Epithelial cell of proximal tubule (primary cell): Measurements from ENCODE around the gene VAV3. TPM values are rescaled to one million over a fixed set of nuclear protein-coding genes. Genes with fewer than 3 reads are reported as not detected.

ENCODE experiments used
- DNase-seq: peaks from one replicate; pipeline ENCODE4 v3.0.0-alpha.2; 2011; ENCODE audit warnings: low read depth
- H3K4me3 ChIP-seq: 2 replicates; pipeline ENCODE4 v1.5.1; 2011; ENCODE audit warnings: low read depth, mild to moderate bottlenecking, low read length
- total RNA-seq: library from RNA; depleted of rRNA; stranded (reverse); fragments of >200 nt; gene quantifications from 2 replicates; pipeline ENCODE4 v1.2.3, GENCODE V29; 2015
- TF ChIP-seq, protein P1 (sequence below): conservative IDR thresholded peaks from 2 replicates; pipeline ENCODE4 v1.5.1; 2012; ENCODE audit warnings: low read depth, mild to moderate bottlenecking, low read length

Gene VAV3
- total RNA-seq, 1 donor from 2014 or later: 9.7 TPM

GRCh38 chr1:107668762-107669161, 296.2 kb downstream of the VAV3 start:
- TF ChIP-seq, protein P1, sequence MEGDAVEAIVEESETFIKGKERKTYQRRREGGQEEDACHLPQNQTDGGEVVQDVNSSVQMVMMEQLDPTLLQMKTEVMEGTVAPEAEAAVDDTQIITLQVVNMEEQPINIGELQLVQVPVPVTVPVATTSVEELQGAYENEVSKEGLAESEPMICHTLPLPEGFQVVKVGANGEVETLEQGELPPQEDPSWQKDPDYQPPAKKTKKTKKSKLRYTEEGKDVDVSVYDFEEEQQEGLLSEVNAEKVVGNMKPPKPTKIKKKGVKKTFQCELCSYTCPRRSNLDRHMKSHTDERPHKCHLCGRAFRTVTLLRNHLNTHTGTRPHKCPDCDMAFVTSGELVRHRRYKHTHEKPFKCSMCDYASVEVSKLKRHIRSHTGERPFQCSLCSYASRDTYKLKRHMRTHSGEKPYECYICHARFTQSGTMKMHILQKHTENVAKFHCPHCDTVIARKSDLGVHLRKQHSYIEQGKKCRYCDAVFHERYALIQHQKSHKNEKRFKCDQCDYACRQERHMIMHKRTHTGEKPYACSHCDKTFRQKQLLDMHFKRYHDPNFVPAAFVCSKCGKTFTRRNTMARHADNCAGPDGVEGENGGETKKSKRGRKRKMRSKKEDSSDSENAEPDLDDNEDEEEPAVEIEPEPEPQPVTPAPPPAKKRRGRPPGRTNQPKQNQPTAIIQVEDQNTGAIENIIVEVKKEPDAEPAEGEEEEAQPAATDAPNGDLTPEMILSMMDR: no peak
- H3K4me3 ChIP-seq: no peak overlapping the region
- no peak for DNase-seq

- DNase-seq: no peak
- TF ChIP-seq, protein P1: no peak
These were observed 298.5 kb downstream of the VAV3 start for GRCh38 chr1:107666493-107666892.

GRCh38 chr1:107664982-107665925, 299.7 kb downstream of the VAV3 start:
- H3K4me3 ChIP-seq: no peak overlapping the region
- TF ChIP-seq, protein P1: no peak
- DNase-seq: no peak

More at GRCh38 chr1:107666493-107666892, 298.5 kb downstream of the VAV3 start:
- no peak overlapping the region for H3K4me3 ChIP-seq

GRCh38 chr1:107662971-107663370, 302.0 kb downstream of the VAV3 start:
- no peak for DNase-seq
- TF ChIP-seq, protein P1: no peak
- H3K4me3 ChIP-seq: no peak overlapping the region

GRCh38 chr1:107661158-107661557, 303.8 kb downstream of the VAV3 start:
- DNase-seq: no peak
- no peak overlapping the region for H3K4me3 ChIP-seq
- TF ChIP-seq, protein P1: no peak

GRCh38 chr1:107659961-107660360, 305.0 kb downstream of the VAV3 start:
- no peak for DNase-seq
- H3K4me3 ChIP-seq: no peak overlapping the region
- TF ChIP-seq, protein P1: no peak
